WTC11 (cell line): ENCODE data around the gene ETV5.

ENCODE experiments used
- ATF2 ChIP-seq: sonication (generic); formaldehyde crosslinking; IDR thresholded peaks from 2 replicates; pipeline ENCODE4 v1.8.1; 2022; ENCODE audit warnings: low read depth, missing genetic modification reagents, borderline replicate concordance
- ATF6 ChIP-seq: sonication (generic); formaldehyde crosslinking; IDR thresholded peaks from 2 replicates; pipeline ENCODE4 v1.8.1; 2023; ENCODE audit warnings: mild to moderate bottlenecking, missing genetic modification reagents
- CREB1 ChIP-seq: sonication (generic); formaldehyde crosslinking; IDR thresholded peaks from 2 replicates; pipeline ENCODE4 v1.8.0; 2023; ENCODE audit warnings: mild to moderate bottlenecking, missing genetic modification reagents
- CREM ChIP-seq: sonication (generic); formaldehyde crosslinking; IDR thresholded peaks from 2 replicates; pipeline ENCODE4 v1.8.1; 2022; ENCODE audit warnings: mild to moderate bottlenecking, missing genetic modification reagents, moderate library complexity
- CTCF ChIP-seq: fragments of 200-600 bp; IDR thresholded peaks from 2 replicates; pipeline ENCODE4 v1.8.0; 2022; ENCODE audit warnings: antibody characterized with exemption
- ESRRA ChIP-seq: sonication (generic); formaldehyde crosslinking; IDR thresholded peaks from 2 replicates; pipeline ENCODE4 v1.8.1; 2022; ENCODE audit warnings: mild to moderate bottlenecking, missing genetic modification reagents, borderline replicate concordance
- ETV6 ChIP-seq: sonication (generic); formaldehyde crosslinking; IDR thresholded peaks from 2 replicates; pipeline ENCODE4 v1.8.1; 2022; ENCODE audit warnings: mild to moderate bottlenecking, missing genetic modification reagents
- MAX ChIP-seq: sonication (generic); formaldehyde crosslinking; IDR thresholded peaks from 2 replicates; pipeline ENCODE4 v1.8.0; 2022; ENCODE audit warnings: mild to moderate bottlenecking, missing genetic modification reagents
- NR1H2 ChIP-seq: sonication (generic); formaldehyde crosslinking; IDR thresholded peaks from 2 replicates; pipeline ENCODE4 v1.9.0; 2021; ENCODE audit warnings: mild to moderate bottlenecking, moderate library complexity, missing genetic modification reagents
- NR3C1 ChIP-seq: sonication (generic); formaldehyde crosslinking; conservative IDR thresholded peaks from 2 replicates; pipeline ENCODE4 v1.8.1; 2023; ENCODE audit warnings: low read depth, mild to moderate bottlenecking, missing genetic modification reagents
- PREB ChIP-seq: sonication (generic); formaldehyde crosslinking; IDR thresholded peaks from 2 replicates; pipeline ENCODE4 v1.8.1; 2022; ENCODE audit warnings: mild to moderate bottlenecking, missing genetic modification reagents, moderate library complexity, borderline replicate concordance
- USF1 ChIP-seq: sonication (generic); formaldehyde crosslinking; IDR thresholded peaks from 2 replicates; pipeline ENCODE4 v1.8.0; 2022; ENCODE audit warnings: mild to moderate bottlenecking, missing genetic modification reagents
- ZNF138 ChIP-seq: sonication (generic); formaldehyde crosslinking; conservative IDR thresholded peaks from 2 replicates; pipeline ENCODE4 v1.8.1; 2022; ENCODE audit warnings: mild to moderate bottlenecking, moderate library complexity, missing genetic modification reagents

GRCh38 chr3:186035277-186035676, 73.6 kb downstream of the ETV5 start:
- TF ChIP-seq PREB (CRISPR knock-in tag), result no peak
- TF ChIP-seq CTCF, result no peak
- TF ChIP-seq MAX, result no peak
- TF ChIP-seq CREM (CRISPR knock-in tag), result no peak
- TF ChIP-seq ESRRA (CRISPR knock-in tag), result no peak
- TF ChIP-seq CREB1 (CRISPR knock-in tag), result no peak
- no peak for TF ChIP-seq ZNF138 (CRISPR knock-in tag)
- no peak for TF ChIP-seq NR3C1 (CRISPR knock-in tag)
- no peak for TF ChIP-seq ATF6
- no peak for TF ChIP-seq ETV6
- TF ChIP-seq ATF2, result no peak
- no peak for TF ChIP-seq NR1H2 (CRISPR knock-in tag)
- no peak for TF ChIP-seq USF1 (CRISPR knock-in tag)
